CD4-positive, alpha-beta memory T cell (primary cell): ENCODE results near the gene NCL. TPM values are rescaled to one million over a fixed set of nuclear protein-coding genes. Genes with fewer than 3 reads are reported as not detected.
A peak's percentile ranks its signal among the peaks of the same experiment; 100 is the strongest.

ENCODE experiments used
- CTCF ChIA-PET: fragments of 350-600 bp; sonication (Branson Sonifier 250); formaldehyde crosslinking; loops from one replicate; lab custom pipeline; 2021; ENCODE audit warnings: inconsistent platforms; ENCODE audit not compliant: partially characterized antibody; lab: Charles Lee
- POLR2A ChIA-PET: fragments of 350-600 bp; sonication (Branson Sonifier 250); formaldehyde crosslinking; loops from one replicate; lab custom pipeline; 2021; ENCODE audit not compliant: partially characterized antibody; lab: Charles Lee
- DNase-seq, 5 donors: peaks; one replicate each; pipeline versions ENCODE4 v3.0.0 to v3.0.0-alpha.2; 2020 to 2022; ENCODE audit warnings: mixed read lengths in 1 of 5
- H3K27ac ChIP-seq: one replicate; pipeline ENCODE4 v1.7.0; 2013; ENCODE audit warnings: low read depth, low read length
- H3K27me3 ChIP-seq: 2 replicates; pipeline ENCODE4 v1.7.0; 2013; ENCODE audit warnings: mild to moderate bottlenecking, low read length, moderate library complexity; ENCODE audit not compliant: insufficient read depth
- H3K36me3 ChIP-seq: 2 replicates; pipeline ENCODE4 v1.7.0; 2013; ENCODE audit warnings: mild to moderate bottlenecking, low read length, moderate library complexity; ENCODE audit not compliant: insufficient read depth
- H3K4me1 ChIP-seq: 2 replicates; pipeline ENCODE4 v1.7.0; 2013; ENCODE audit warnings: mild to moderate bottlenecking, low read length, moderate library complexity; ENCODE audit not compliant: insufficient read depth
- H3K4me3 ChIP-seq, 2 donors: one replicate each; pipeline ENCODE4 v1.7.0; 2013; ENCODE audit warnings: low read length in 2 of 2, mild to moderate bottlenecking in 1 of 2
- H3K9me3 ChIP-seq, 2 donors: one replicate each; pipeline ENCODE4 v1.7.0; 2013; ENCODE audit warnings: low read length in 2 of 2, control low read depth in 1 of 2; ENCODE audit not compliant: control insufficient read depth in 1 of 2
- H3K27ac Mint-ChIP-seq, 7 donors: one replicate each; pipeline ENCODE4 v1.8.0; 2020 to 2021; ENCODE audit warnings: mixed read lengths in 7 of 7, mild to moderate bottlenecking in 6 of 7, inconsistent platforms in 3 of 7, moderate library complexity in 3 of 7
- H3K27me3 Mint-ChIP-seq, 2 donors: one replicate each; pipeline ENCODE4 v1.8.0; 2020 to 2021; ENCODE audit warnings: mixed read lengths in 2 of 2
- H3K36me3 Mint-ChIP-seq, 2 donors: one replicate each; pipeline ENCODE4 v1.8.0; 2020 to 2021; ENCODE audit warnings: mixed read lengths in 2 of 2, inconsistent platforms in 1 of 2, mild to moderate bottlenecking in 1 of 2
- H3K4me1 Mint-ChIP-seq, 4 donors: one replicate each; pipeline ENCODE4 v1.8.0; 2020 to 2021; ENCODE audit warnings: mixed read lengths in 4 of 4, mild to moderate bottlenecking in 1 of 4
- H3K4me3 Mint-ChIP-seq, 8 donors: one replicate each; pipeline ENCODE4 v1.8.0; 2020 to 2021; ENCODE audit warnings: mixed read lengths in 8 of 8, mild to moderate bottlenecking in 7 of 8, moderate library complexity in 6 of 8, inconsistent platforms in 3 of 8
- H3K9me3 Mint-ChIP-seq, 8 donors: one replicate each; pipeline ENCODE4 v1.8.0; 2020 to 2021; ENCODE audit warnings: mixed read lengths in 8 of 8, mild to moderate bottlenecking in 5 of 8, inconsistent platforms in 3 of 8, moderate library complexity in 1 of 8
- intact Hi-C: fragments of 100-400 bp; cut with micrococcal nuclease; formaldehyde crosslinking; loops from one replicate; pipeline ENCODE4 v1.15.1; 2023
- polyA plus RNA-seq, 2 donors: library from polyadenylated mRNA; unstranded; fragments of 300-500 nt; fragmentation: Illumina TruSeq; gene quantifications; one replicate each; pipeline ENCODE4 v1.2.3, GENCODE V29; 2021
- total RNA-seq, 2 experiments: library from RNA; stranded (reverse); gene quantifications; one replicate each; pipeline ENCODE4 v1.2.3, GENCODE V29; 2021

Gene NCL
- total and polyA plus RNA-seq, 4 experiments from 2014 or later = 150 to 593 (median 385) TPM

DNA sequence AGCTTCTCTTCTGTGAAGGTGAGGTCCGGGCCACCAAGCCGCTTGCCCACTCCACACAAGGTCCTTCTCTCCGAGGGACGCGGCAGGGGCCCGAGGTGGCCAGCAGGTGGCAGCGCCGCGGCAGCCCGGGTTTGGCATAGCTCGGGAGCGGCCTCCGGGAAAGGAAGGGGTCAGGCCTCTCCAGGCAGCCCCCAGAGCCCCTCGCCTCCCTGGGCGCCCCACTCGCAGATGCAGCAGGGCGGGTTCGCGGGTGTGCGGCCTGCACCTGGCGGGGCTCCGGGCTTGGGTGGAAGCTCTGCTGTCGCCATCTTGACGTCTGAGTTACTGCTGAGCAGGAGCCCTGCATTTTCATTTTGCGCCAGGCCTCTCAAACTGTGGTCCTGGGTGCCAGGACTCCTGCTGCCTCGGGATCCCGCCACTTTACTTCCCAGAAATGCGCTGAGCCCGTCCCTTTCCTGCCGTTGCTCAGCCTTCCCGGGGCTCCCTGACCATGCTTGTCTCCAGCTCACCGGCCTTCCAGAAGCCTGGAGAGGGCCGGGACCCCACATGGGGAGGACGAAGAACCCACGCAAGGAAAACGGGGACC lies 18.6 kb upstream of the NCL start:
- no peaks in the 10 kb centered on the region for H3K9me3 Mint-ChIP-seq
- DNase-seq = peak; percentile 61 to 68 (median 65)

GRCh38 chr2:231480781-231481180 lies 16.5 kb upstream of the NCL start:
- Mint-ChIP-seq H3K36me3 (no peaks in the 10 kb centered on the region), H3K27ac (no peak overlapping the region), H3K9me3 (no peaks in the 10 kb centered on the region), H3K4me3 (no peak overlapping the region), H3K27me3 (no peaks in the 10 kb centered on the region), H3K4me1 (peaks cover 3 to 21% (median 5%) of the 10 kb centered on the region in 4 donors)
- CTCF ChIA-PET = interaction anchor here (0.8 to 6.4 kb wide), 13 partner anchors 9 to 120 kb away, joined by 3 to 111 read pairs (median 4); partner anchors contain the start of gene NCL
- Histone ChIP-seq H3K36me3 (no peaks in the 10 kb centered on the region), H3K27me3 (no peaks in the 10 kb centered on the region), H3K27ac (no peak overlapping the region), H3K4me1 (peaks cover 12% of the 10 kb centered on the region), H3K4me3 (no peak overlapping the region), H3K9me3 (no peaks in the 10 kb centered on the region)
- intact Hi-C loops = no loop called here
- no peak for DNase-seq
- POLR2A ChIA-PET = interaction anchor here (0.8 to 4.9 kb wide), 2 partner anchors 16 to 33 kb away, joined by 4 to 128 read pairs; partner anchors contain the start of gene NCL

More for the DNA sequence above, 18.6 kb upstream of the NCL start:
- ChIA-PET POLR2A (interaction anchor here (0.6 to 4.9 kb wide), 17 partner anchors 12 to 430 kb away, joined by 3 to 128 read pairs (median 5); partner anchors contain the start of genes NCL and PTMA), CTCF (interaction anchor here (0.6 to 6.4 kb wide), 27 partner anchors 8 to 895 kb away, joined by 3 to 111 read pairs (median 5); partner anchors contain the start of gene NCL)
- H3K36me3 ChIP-seq = no peaks in the 10 kb centered on the region
- Mint-ChIP-seq H3K27ac (peak overlapping the region; percentile 81 to 94 (median 89)), H3K4me3 (peak overlapping the region; percentile 63 to 87 (median 79)), H3K4me1 (peaks cover 4 to 27% (median 5%) of the 10 kb centered on the region in 4 donors), H3K36me3 (no peaks in the 10 kb centered on the region), H3K27me3 (no peaks in the 10 kb centered on the region)
- intact Hi-C loops = loop anchor here (1.0 to 2.0 kb wide), 4 partner anchors 18 to 118 kb away; partner anchors contain the start of gene NCL
- H3K4me1 ChIP-seq = peaks cover 12% of the 10 kb centered on the region
- no peaks in the 10 kb centered on the region for H3K27me3 ChIP-seq
- H3K9me3 ChIP-seq = no peaks in the 10 kb centered on the region
- H3K4me3 ChIP-seq = peak overlapping the region; percentile 62 to 65
- peak overlapping the region; percentile 80 for H3K27ac ChIP-seq

- no peak overlapping the region for H3K27ac ChIP-seq
- no peaks in the 10 kb centered on the region for H3K9me3 Mint-ChIP-seq
- no peaks in the 10 kb centered on the region for H3K9me3 ChIP-seq
- no peaks in the 10 kb centered on the region for H3K27me3 Mint-ChIP-seq
- intact Hi-C loops = no loop called here
- DNase-seq = no peak
- H3K4me1 Mint-ChIP-seq = peaks cover 3 to 21% (median 5%) of the 10 kb centered on the region in 4 donors
- no peaks in the 10 kb centered on the region for H3K36me3 ChIP-seq
- ChIA-PET CTCF (interaction anchor here (0.7 to 4.3 kb wide), 6 partner anchors 10 to 27 kb away, joined by 3 to 24 read pairs (median 3); partner anchors contain the start of gene NCL), POLR2A (no interaction called here)
- no peaks in the 10 kb centered on the region for H3K36me3 Mint-ChIP-seq
- H3K4me3 Mint-ChIP-seq = no peak overlapping the region
- no peak overlapping the region for H3K4me3 ChIP-seq
- peaks cover 12% of the 10 kb centered on the region for H3K4me1 ChIP-seq
- H3K27ac Mint-ChIP-seq = no peak overlapping the region
- no peaks in the 10 kb centered on the region for H3K27me3 ChIP-seq
Measured at GRCh38 chr2:231479455-231479854, 15.2 kb upstream of the NCL start.

GRCh38 chr2:231476920-231477319 lies 12.6 kb upstream of the NCL start:
- Histone ChIP-seq H3K27ac (no peak overlapping the region), H3K4me1 (no peaks in the 10 kb centered on the region), H3K9me3 (no peaks in the 10 kb centered on the region), H3K36me3 (no peaks in the 10 kb centered on the region), H3K27me3 (no peaks in the 10 kb centered on the region), H3K4me3 (no peak overlapping the region)
- Mint-ChIP-seq H3K4me1 (peaks cover 0 to 3% (median 2%) of the 10 kb centered on the region in 4 donors), H3K9me3 (no peaks in the 10 kb centered on the region), H3K27me3 (peaks cover 0 to 3% of the 10 kb centered on the region in 2 donors), H3K27ac (no peak overlapping the region), H3K36me3 (peaks cover 0 to 3% of the 10 kb centered on the region in 2 donors), H3K4me3 (no peak overlapping the region)
- no peak for DNase-seq
- POLR2A ChIA-PET = interaction anchor here (4.1 kb wide), 1 partner anchor 12 kb away, joined by 37 read pairs; the partner anchor contains the start of gene NCL
- intact Hi-C loops = no loop called here
- CTCF ChIA-PET = interaction anchor here (0.6 to 1.1 kb wide), 2 partner anchors 25 to 82 kb away, joined by 3 read pairs; no protein-coding TSS in a partner anchor

- Histone ChIP-seq H3K9me3 (no peaks in the 10 kb centered on the region), H3K27ac (no peak overlapping the region), H3K4me1 (no peaks in the 10 kb centered on the region), H3K4me3 (no peak overlapping the region), H3K27me3 (no peaks in the 10 kb centered on the region), H3K36me3 (no peaks in the 10 kb centered on the region)
- peak overlapping the region in 1 of 7 donors; percentile 74 for H3K27ac Mint-ChIP-seq
- H3K4me1 Mint-ChIP-seq = peaks cover 0 to 2% (median 0%) of the 10 kb centered on the region in 4 donors
- ChIA-PET CTCF (interaction anchor here (0.8 to 1.8 kb wide), 4 partner anchors 9 to 42 kb away, joined by 3 to 4 read pairs (median 3); no protein-coding TSS in a partner anchor), POLR2A (interaction anchor here (0.6 to 4.1 kb wide), 4 partner anchors 11 to 254 kb away, joined by 3 to 37 read pairs (median 4); partner anchors contain the start of gene NCL)
- no peak overlapping the region for H3K4me3 Mint-ChIP-seq
- peaks cover 0 to 3% of the 10 kb centered on the region in 2 donors for H3K27me3 Mint-ChIP-seq
- peaks cover 0 to 3% of the 10 kb centered on the region in 2 donors for H3K36me3 Mint-ChIP-seq
- DNase-seq = no peak
- intact Hi-C loops = no loop called here
- no peaks in the 10 kb centered on the region for H3K9me3 Mint-ChIP-seq
Measured at GRCh38 chr2:231475965-231476364, 11.7 kb upstream of the NCL start.

DNA sequence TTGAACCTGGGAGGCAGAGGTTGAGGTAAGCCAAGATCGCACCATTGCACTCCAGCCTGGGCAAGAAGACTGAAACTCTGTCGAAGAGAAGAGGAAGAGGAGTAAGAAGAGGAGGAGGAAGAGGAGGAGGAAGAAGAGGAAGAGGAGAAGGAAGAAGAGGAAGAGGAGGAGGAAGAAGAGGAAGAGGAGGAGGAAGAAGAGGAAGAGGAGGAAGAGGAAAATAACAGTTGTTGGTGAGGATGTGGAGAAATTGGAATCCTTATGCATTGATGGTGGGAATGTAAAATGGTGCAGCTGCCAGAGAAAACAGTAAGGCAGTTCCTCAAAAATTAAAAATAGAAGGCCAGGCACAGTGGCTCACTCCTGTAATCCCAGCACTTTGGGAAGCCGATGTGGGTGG lies 8.5 kb upstream of the NCL start:
- Mint-ChIP-seq H3K36me3 (peaks cover 0 to 3% of the 10 kb centered on the region in 2 donors), H3K27me3 (peaks cover 0 to 3% of the 10 kb centered on the region in 2 donors), H3K4me1 (peaks cover 2 to 8% (median 5%) of the 10 kb centered on the region in 4 donors), H3K27ac (no peak overlapping the region), H3K9me3 (no peaks in the 10 kb centered on the region), H3K4me3 (no peak overlapping the region)
- H3K27me3 ChIP-seq = no peaks in the 10 kb centered on the region
- no peak for DNase-seq
- H3K4me3 ChIP-seq = no peak overlapping the region
- H3K27ac ChIP-seq = no peak overlapping the region
- H3K36me3 ChIP-seq = no peaks in the 10 kb centered on the region
- H3K4me1 ChIP-seq = no peaks in the 10 kb centered on the region
- CTCF ChIA-PET = interaction anchor here (1.8 kb wide), 1 partner anchor 10 kb away, joined by 6 read pairs; no protein-coding TSS in a partner anchor
- no peaks in the 10 kb centered on the region for H3K9me3 ChIP-seq
- POLR2A ChIA-PET = no interaction called here
- intact Hi-C loops = no loop called here
